ENCODE data around the gene CFAP161. TPM values are rescaled to one million over a fixed set of nuclear protein-coding genes. Genes with fewer than 3 reads are reported as not detected.
A peak's percentile ranks its signal among the peaks of the same experiment; 100 is the strongest.

The CFAP161 gene
- total and polyA plus RNA-seq, 2 of the 13 experiments (the other 11 are each of a cell fraction or from before 2014, with no cell fraction given) = not detected

- CTCF ChIA-PET (ENCODE audit: low intra/inter-chr PET ratio, low total read pairs) = no interaction called here
- BruUV-seq (replicated peaks) = no TSS peak
- Histone ChIP-seq H3K9ac (ENCODE audit: insufficient read depth, low read depth, low read length) (no peak overlapping the region), H3K4me1 (ENCODE audit: insufficient read depth, low read length) (no peaks in the 10 kb centered on the region), H3K79me2 (ENCODE audit: insufficient read depth, low read length) (no peaks in the 10 kb centered on the region), H2AFZ (ENCODE audit: low read length) (no peak overlapping the region), H3K4me3 (replicated peaks in 1 of 3; ENCODE audit: insufficient read depth in 1 of 3, low read depth in 2 of 3, low read length in 3 of 3) (no peak overlapping the region), H3K36me3 (replicated peaks in 1 of 2; ENCODE audit: control insufficient read depth in 1 of 2, insufficient read depth in 2 of 2, low read length in 2 of 2) (no peaks in the 10 kb centered on the region), H3K27ac (ENCODE audit: extremely low read length, insufficient read depth, low read length) (no peak overlapping the region), H4K20me1 (ENCODE audit: insufficient read depth, low read length) (no peaks in the 10 kb centered on the region), H3K9me3 (ENCODE audit: low read length) (no peaks in the 10 kb centered on the region), H3K27me3 (ENCODE audit: control insufficient read depth in 1 of 2, insufficient read depth in 2 of 2, low read length in 2 of 2) (peaks cover 0 to 7% of the 10 kb centered on the region in 2 experiments; a peak in 1 of 5 replicates), H3K4me2 (ENCODE audit: low read depth, low read length) (no peak overlapping the region)
- POLR2A ChIA-PET = no interaction called here
- TF ChIP-seq DMAP1 (CRISPR knock-in tag; IDR thresholded peaks at IDR 0.05) = no peak
- intact Hi-C loops (cut with micrococcal nuclease; ENCODE audit: unreplicated experiment) = no loop called here
- 5% methylated on average over 7 of the region's 7 CpGs for WGBS (ENCODE audit: low lambda C conversion rate)
- in situ Hi-C loops (cut with HindIII; ENCODE audit: extremely low pct_ligation_motif_present, low pct_unique_long_range_greater_than_20kb) = no loop called here
- ATAC-seq = no peak
- no peak for FAIRE-seq
- no peak for DNase-seq (ENCODE audit: low spot score)
Measured at GRCh38 chr15:81151389-81151788, 17.3 kb downstream of the CFAP161 start.

DNA sequence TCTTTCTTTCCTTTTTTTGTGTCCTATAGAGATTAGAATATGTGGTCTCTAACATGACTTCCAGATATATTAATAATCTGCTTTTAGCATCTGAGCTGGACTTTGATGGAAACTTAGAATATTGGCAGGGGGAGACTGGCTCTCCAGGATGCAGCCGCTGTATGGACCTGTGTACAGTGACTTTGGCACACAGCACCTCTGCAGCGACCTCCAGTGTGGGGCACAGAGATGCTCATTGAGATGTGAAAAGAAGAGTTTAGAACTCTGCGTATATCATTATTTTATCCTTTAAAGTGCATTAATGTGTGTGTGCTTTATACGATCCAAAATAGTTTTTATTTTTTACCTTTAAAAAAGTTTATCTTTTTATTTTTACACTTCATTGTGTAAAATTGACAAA, 18.3 kb downstream of the CFAP161 start:
- H3K27me3 ChIP-seq (ENCODE audit: control insufficient read depth in 1 of 2, insufficient read depth in 2 of 2, low read length in 2 of 2) = peaks cover 0 to 7% of the 10 kb centered on the region in 2 experiments; a peak in 1 of 5 replicates
- FAIRE-seq (no peak), ATAC-seq (peak; percentile 51; the same call in 1 of the 3 replicates), DNase-seq (ENCODE audit: low spot score) (no peak)
- no peak overlapping the region for H3K9ac ChIP-seq (ENCODE audit: insufficient read depth, low read depth, low read length)
- CTCF ChIA-PET (ENCODE audit: low intra/inter-chr PET ratio, low total read pairs) = no interaction called here
- no TSS peak for BruUV-seq (replicated peaks)
- no peaks in the 10 kb centered on the region for H3K36me3 ChIP-seq (replicated peaks in 1 of 2; ENCODE audit: control insufficient read depth in 1 of 2, insufficient read depth in 2 of 2, low read length in 2 of 2)
- H3K27ac ChIP-seq (ENCODE audit: extremely low read length, insufficient read depth, low read length) = no peak overlapping the region
- WGBS (ENCODE audit: low lambda C conversion rate) = 17% methylated on average over 4 of the region's 4 CpGs
- no peak overlapping the region for H3K4me2 ChIP-seq (ENCODE audit: low read depth, low read length)
- no peak overlapping the region for H2AFZ ChIP-seq (ENCODE audit: low read length)
- in situ Hi-C loops (cut with HindIII; ENCODE audit: extremely low pct_ligation_motif_present, low pct_unique_long_range_greater_than_20kb) = no loop called here
- POLR2A ChIA-PET = no interaction called here
- H3K9me3 ChIP-seq (ENCODE audit: low read length) = no peaks in the 10 kb centered on the region
- H3K4me1 ChIP-seq (ENCODE audit: insufficient read depth, low read length) = no peaks in the 10 kb centered on the region
- no peak overlapping the region for H3K4me3 ChIP-seq (replicated peaks in 1 of 3; ENCODE audit: insufficient read depth in 1 of 3, low read depth in 2 of 3, low read length in 3 of 3)
- H4K20me1 ChIP-seq (ENCODE audit: insufficient read depth, low read length) = no peaks in the 10 kb centered on the region
- intact Hi-C loops (cut with micrococcal nuclease; ENCODE audit: unreplicated experiment) = no loop called here
- no peak for TF ChIP-seq ZNF749 (CRISPR knock-in tag; IDR thresholded peaks at IDR 0.05; ENCODE audit: borderline replicate concordance)
- 0 out of 2 replicates have a peak, but pooled peaks have one; percentile 9 for TF ChIP-seq CTCF (CRISPR knock-in tag; IDR thresholded peaks at IDR 0.05)
- no peaks in the 10 kb centered on the region for H3K79me2 ChIP-seq (ENCODE audit: insufficient read depth, low read length)

Measured in HepG2 (cell line).